ENCODE measurements around the gene SLC4A9.

DNA sequence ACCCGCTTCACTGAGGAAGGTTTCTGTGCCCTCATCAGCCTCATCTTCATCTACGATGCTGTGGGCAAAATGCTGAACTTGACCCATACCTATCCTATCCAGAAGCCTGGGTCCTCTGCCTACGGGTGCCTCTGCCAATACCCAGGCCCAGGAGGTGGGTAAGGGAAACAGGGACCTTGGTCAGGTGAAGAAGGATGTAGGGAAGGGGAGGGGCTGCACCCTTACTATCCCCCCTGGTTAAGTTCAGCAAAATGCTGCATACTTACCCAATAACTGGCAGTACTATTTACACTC, 4.4 kb downstream of the SLC4A9 start:
- no peak for TF ChIP-seq CTCF (IDR thresholded peaks at IDR 0.05; ENCODE audit: low read length)
- TF ChIP-seq EZH2 (IDR thresholded peaks at IDR 0.05; ENCODE audit: borderline replicate concordance, low read length), result no peak
